HEK293T (cell line): ENCODE data around the gene C17orf113.

Experiments used
- CTCF ChIA-PET: fragments of 350-600 bp; formaldehyde crosslinking; extraction: SDS; loops from one replicate; lab custom pipeline; 2021; ENCODE audit warnings: antibody characterized with exemption, inconsistent platforms; lab: Yijun Ruan, JAX
- POLR2A ChIA-PET: fragments of 350-600 bp; formaldehyde crosslinking; extraction: SDS; loops from one replicate; lab custom pipeline; 2020; ENCODE audit warnings: antibody characterized with exemption, inconsistent platforms; lab: Yijun Ruan, JAX
- DNase-seq: peaks from one replicate; pipeline ENCODE4 v3.0.0; 2012; ENCODE audit warnings: mixed read lengths; ENCODE audit errors: extremely low spot score
- ARNT ChIP-seq: fragments of 450-650 bp; IDR thresholded peaks from 2 replicates; pipeline ENCODE4 v1.6.1; 2017; ENCODE audit warnings: mild to moderate bottlenecking
- BHLHE40 ChIP-seq: fragments of 450-650 bp; IDR thresholded peaks from 2 replicates; pipeline ENCODE4 v1.6.1; 2016; ENCODE audit warnings: mild to moderate bottlenecking, moderate library complexity, borderline replicate concordance
- CTBP1 ChIP-seq: fragments of 450-650 bp; IDR thresholded peaks from 2 replicates; pipeline ENCODE4 v1.6.1; 2016; ENCODE audit warnings: borderline replicate concordance
- ELF4 ChIP-seq: fragments of 450-650 bp; IDR thresholded peaks from 2 replicates; pipeline ENCODE4 v1.6.1; 2017; ENCODE audit warnings: antibody characterized with exemption
- FOXA1 ChIP-seq: fragments of 450-650 bp; IDR thresholded peaks from 2 replicates; pipeline ENCODE4 v1.6.1; 2016; ENCODE audit warnings: mild to moderate bottlenecking
- FOXK2 ChIP-seq: fragments of 450-650 bp; IDR thresholded peaks from 2 replicates; pipeline ENCODE4 v1.6.1; 2016; ENCODE audit warnings: mild to moderate bottlenecking
- FOXM1 ChIP-seq: fragments of 450-650 bp; IDR thresholded peaks from 2 replicates; pipeline ENCODE4 v1.6.1; 2017; ENCODE audit warnings: mild to moderate bottlenecking, borderline replicate concordance
- HDGF ChIP-seq: fragments of 450-650 bp; IDR thresholded peaks from 2 replicates; pipeline ENCODE4 v1.6.1; 2017; ENCODE audit warnings: antibody characterized with exemption, borderline replicate concordance
- L3MBTL2 ChIP-seq: fragments of 450-650 bp; conservative IDR thresholded peaks from 2 replicates; pipeline ENCODE4 v1.6.1; 2016; ENCODE audit warnings: mild to moderate bottlenecking
- LEF1 ChIP-seq: fragments of 450-650 bp; IDR thresholded peaks from 2 replicates; pipeline ENCODE4 v1.6.1; 2017; ENCODE audit warnings: mild to moderate bottlenecking, borderline replicate concordance
- NFRKB ChIP-seq: fragments of 450-650 bp; IDR thresholded peaks from 2 replicates; pipeline ENCODE4 v1.6.1; 2016; ENCODE audit warnings: mild to moderate bottlenecking, moderate library complexity
- PKNOX1 ChIP-seq: fragments of 450-650 bp; IDR thresholded peaks from 2 replicates; pipeline ENCODE4 v1.6.1; 2016
- SP1 ChIP-seq: fragments of 450-650 bp; IDR thresholded peaks from 2 replicates; pipeline ENCODE4 v1.6.1; 2017
- SUZ12 ChIP-seq: fragments of 450-650 bp; IDR thresholded peaks from 2 replicates; pipeline ENCODE4 v1.6.1; 2016; ENCODE audit warnings: mild to moderate bottlenecking
- TARDBP ChIP-seq: fragments of 450-650 bp; IDR thresholded peaks from 2 replicates; pipeline ENCODE4 v1.6.1; 2016
- ZNF384 ChIP-seq: fragments of 450-650 bp; IDR thresholded peaks from 2 replicates; pipeline ENCODE4 v1.6.1; 2016

Gene C17orf113

GRCh38 chr17:42055027-42055426, 4.6 kb upstream of the C17orf113 start:
- ChIA-PET CTCF (interaction anchor here (1.1 kb wide), 2 partner anchors 10 to 46 kb away, joined by 3 read pairs; no protein-coding TSS in a partner anchor), POLR2A (interaction anchor here (2.0 kb wide), 1 partner anchor 37 kb away, joined by 11 read pairs; the partner anchor contains the start of gene DNAJC7)
- TF ChIP-seq ELF4 (no peak), NFRKB (no peak), FOXK2 (no peak), HDGF (no peak), LEF1 (no peak), ARNT (no peak), SUZ12 (no peak), CTBP1 (no peak), TARDBP (no peak), PKNOX1 (no peak), FOXA1 (no peak), ZNF384 (no peak), BHLHE40 (no peak), FOXM1 (no peak)
- DNase-seq: no peak

GRCh38 chr17:42053731-42054500, 3.5 kb upstream of the C17orf113 start:
- no peak for DNase-seq
- CTCF ChIA-PET: interaction anchor here (1.1 to 1.6 kb wide), 2 partner anchors 12 to 29 kb away, joined by 3 to 5 read pairs; no protein-coding TSS in a partner anchor
- POLR2A ChIA-PET: interaction anchor here (0.7 kb wide), 1 partner anchor 13 kb away, joined by 3 read pairs; no protein-coding TSS in a partner anchor
- TF ChIP-seq ZNF384: no peak
- TF ChIP-seq TARDBP: no peak
- TF ChIP-seq SP1: no peak
- no peak for TF ChIP-seq ELF4
- no peak for TF ChIP-seq LEF1
- no peak for TF ChIP-seq CTBP1
- no peak for TF ChIP-seq SUZ12
- TF ChIP-seq FOXA1: no peak
- TF ChIP-seq PKNOX1: no peak
- TF ChIP-seq NFRKB: no peak
- TF ChIP-seq FOXK2: no peak
- TF ChIP-seq ARNT: no peak
- TF ChIP-seq L3MBTL2: no peak
- no peak for TF ChIP-seq BHLHE40
- TF ChIP-seq FOXM1: no peak
- TF ChIP-seq HDGF: no peak

GRCh38 chr17:42052346-42052877, 2.0 kb upstream of the C17orf113 start:
- TF ChIP-seq HDGF (no peak), SUZ12 (no peak), PKNOX1 (no peak), ELF4 (no peak), LEF1 (no peak), TARDBP (no peak), FOXK2 (no peak), NFRKB (no peak)
- CTCF ChIA-PET: no interaction called here
- DNase-seq: no peak
- POLR2A ChIA-PET: no interaction called here

GRCh38 chr17:42051645-42052044, 1.2 kb upstream of the C17orf113 start:
- CTCF ChIA-PET: interaction anchor here (0.6 to 1.2 kb wide), 6 partner anchors 14 to 92 kb away, joined by 3 to 6 read pairs (median 4); partner anchors contain the start of gene DNAJC7

GRCh38 chr17:42051013-42051400, 606 bp upstream of the C17orf113 start:
- ChIA-PET POLR2A (interaction anchor here (0.9 to 1.4 kb wide), 4 partner anchors 25 to 41 kb away, joined by 3 to 4 read pairs (median 3); partner anchors contain the start of gene NKIRAS2), CTCF (interaction anchor here (0.6 to 1.2 kb wide), 7 partner anchors 14 to 93 kb away, joined by 3 to 6 read pairs (median 4); partner anchors contain the start of gene DNAJC7)
- no peak for DNase-seq
- TF ChIP-seq L3MBTL2 (no peak), PKNOX1 (no peak), SUZ12 (no peak), FOXM1 (no peak), SP1 (no peak), HDGF (no peak), ARNT (no peak), FOXK2 (no peak), LEF1 (no peak), BHLHE40 (no peak), NFRKB (no peak), CTBP1 (no peak), TARDBP (no peak), ZNF384 (no peak)

More at GRCh38 chr17:42051645-42052044, 1.2 kb upstream of the C17orf113 start:
- POLR2A ChIA-PET: interaction anchor here (0.9 to 1.4 kb wide), 4 partner anchors 26 to 40 kb away, joined by 3 to 4 read pairs (median 3); partner anchors contain the start of gene NKIRAS2
- DNase-seq: no peak
- TF ChIP-seq FOXK2: no peak
